HG02571 (cell line): ENCODE measurements around the gene PRPS2.

Source experiments
- ATAC-seq: cut with Tn5 transposase; IDR thresholded peaks from one replicate; pipeline ENCODE4 v1.9.1; 2021; ENCODE audit warnings: mild to moderate bottlenecking, moderate library complexity; ENCODE audit not compliant: unreplicated experiment

The PRPS2 gene

DNA sequence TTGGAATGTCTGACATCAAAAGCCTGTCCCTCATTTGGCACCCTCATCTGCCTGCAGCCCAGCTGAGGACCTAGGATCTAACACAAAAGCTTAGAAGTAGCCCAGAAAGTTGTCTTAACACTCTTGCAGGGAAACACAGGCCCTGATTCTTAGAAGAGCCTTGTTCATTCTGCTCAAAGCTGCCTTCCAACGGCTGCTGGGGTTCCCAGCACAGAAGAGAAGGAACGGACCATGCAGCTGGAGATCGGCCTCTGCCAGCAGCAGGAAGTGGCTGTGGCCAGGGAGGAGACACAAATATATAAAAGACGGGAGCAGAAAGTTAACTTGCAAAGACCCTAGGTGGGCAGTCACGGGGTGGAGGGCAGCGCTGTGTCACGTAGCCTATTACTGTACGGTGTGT, 20.4 kb downstream of the PRPS2 start:
- ATAC-seq: no peak

DNA sequence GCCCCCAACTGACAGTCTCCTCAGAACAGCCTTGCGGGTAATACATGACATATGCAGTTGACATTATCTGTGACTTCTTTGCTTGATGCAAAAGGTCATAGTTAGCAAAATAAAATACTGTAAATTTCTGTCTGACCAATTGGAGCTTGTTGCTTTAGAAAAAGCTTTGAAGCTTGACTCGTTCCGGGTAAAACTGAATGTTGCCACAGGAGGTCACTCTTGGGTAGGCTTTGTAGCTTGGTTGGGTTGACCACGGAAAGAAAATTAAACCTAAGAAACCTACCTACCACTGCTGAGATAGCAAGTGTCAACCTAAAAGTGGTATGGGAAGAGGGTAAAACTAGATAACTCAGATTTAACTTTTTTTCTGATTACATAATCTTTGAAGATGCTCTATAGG, 23.2 kb downstream of the PRPS2 start:
- no peak for ATAC-seq

DNA sequence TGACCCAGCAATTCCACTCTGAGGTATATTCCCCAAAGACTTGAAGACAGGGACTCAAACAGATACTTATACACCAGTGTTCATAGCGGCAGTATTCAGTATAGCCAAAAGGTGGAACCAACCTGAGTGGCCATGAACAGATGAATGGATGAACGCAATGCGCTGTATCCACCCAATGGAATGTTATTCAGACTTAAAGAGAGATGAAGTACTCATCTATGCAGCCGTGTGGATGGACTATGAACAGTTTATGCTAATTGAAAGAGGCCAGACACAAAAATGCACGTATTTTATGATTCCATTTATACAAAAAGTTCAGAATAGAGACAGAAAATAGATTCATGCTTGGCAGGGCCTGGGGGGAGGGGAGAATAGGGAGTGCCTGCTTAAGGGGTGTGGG, 26.3 kb downstream of the PRPS2 start:
- no peak for ATAC-seq

DNA sequence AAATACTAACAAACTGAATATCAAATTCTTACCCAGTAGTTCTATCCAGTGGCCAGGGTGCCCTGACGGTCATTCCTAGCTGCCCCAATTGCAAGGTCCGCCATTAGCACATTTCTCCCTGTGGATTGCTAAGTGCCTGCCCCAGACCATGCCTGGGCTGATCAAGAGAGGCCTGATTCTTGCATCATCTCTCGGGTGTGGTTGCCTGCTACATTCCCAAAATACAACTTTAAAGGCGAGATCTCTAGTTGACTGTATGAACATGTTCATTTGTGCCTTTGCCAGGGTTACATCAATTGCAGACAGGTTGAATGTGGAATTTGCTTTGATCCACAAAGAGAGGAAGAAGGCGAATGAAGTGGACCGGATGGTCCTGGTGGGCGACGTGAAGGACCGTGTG, 28.0 kb downstream of the PRPS2 start:
- no peak for ATAC-seq

DNA sequence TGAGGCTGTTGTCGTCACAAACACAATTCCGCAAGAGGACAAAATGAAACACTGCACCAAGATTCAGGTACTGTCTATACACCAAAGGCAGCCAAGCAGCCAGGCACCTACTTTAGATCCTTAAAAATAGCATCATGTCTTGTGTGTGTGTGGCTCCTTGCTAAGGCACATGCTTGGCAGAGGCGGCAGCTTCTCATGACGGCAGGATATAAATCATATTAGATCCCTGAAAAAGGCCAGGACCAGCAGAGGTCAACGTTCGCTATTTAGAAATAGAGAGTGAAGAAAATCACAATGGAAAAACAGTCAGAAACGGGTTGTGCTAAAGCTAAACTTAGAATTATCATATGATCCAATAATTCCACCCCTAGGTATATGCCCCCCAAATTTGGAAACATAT, 29.5 kb downstream of the PRPS2 start:
- ATAC-seq: no peak

DNA sequence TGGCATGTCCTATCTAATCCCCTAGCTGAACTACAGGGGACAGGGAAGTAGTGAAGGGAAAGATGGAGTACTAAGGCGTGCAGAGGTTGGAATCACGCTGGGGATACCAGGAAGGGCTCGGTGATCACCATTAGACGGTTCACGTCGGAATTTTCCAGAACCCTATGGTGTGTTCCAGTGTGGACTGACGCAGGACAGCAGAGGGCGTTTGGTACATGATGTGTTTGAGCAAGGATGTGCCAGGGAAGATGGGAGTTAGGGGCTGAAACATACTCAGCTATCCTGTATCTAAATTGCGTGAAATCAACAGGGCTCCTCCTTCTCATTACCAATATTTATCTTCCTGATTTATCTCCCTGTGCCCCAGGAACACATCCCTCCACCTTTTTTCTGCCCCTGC, 33.7 kb downstream of the PRPS2 start:
- no peak for ATAC-seq

DNA sequence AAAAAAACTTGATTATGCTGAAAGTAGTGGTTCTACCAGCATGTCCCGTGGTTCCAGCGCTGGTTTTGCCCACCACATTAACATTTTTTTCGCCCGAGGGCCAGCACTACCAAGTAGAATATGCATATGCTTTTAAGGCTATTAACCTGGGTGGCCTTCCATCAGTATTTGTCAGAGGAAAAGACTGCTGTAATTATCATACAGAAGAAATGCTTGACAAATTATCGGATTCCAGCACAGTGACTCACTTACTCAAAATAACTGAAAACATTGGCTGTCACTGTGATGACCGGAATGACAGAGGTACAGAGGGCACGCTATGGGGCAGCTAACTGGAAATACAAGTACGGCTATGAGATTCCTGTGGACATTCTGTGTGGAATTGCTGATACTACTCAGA, 34.6 kb downstream of the PRPS2 start:
- ATAC-seq: no peak

DNA sequence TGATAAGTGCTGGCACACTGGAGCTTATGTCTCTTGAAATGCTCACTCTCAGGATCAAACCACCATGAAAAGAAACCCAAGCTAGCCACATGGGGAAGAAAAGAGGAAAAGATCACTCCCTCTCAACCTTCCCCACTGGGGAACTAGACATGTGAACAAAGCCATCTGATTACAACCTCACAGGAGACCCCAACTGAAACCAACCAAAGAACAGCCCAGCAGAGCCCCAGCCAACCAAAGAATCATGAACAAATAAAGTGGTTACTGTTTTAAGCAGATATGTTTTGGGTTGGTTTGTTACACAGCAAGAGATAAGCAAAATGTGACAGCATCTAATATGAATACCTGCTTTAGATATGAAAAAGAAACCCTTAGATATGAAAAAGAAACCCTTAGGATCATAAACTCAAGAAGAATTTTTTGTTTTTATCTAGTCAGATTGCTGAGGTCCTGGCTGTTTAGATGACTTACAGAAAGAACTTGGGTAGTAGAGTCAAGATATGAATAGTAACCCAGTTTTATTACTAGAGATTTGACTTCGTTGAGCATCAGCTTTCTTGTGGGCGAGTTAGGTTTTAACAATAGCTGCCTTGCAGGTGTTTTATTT, 52.0 kb downstream of the PRPS2 start:
- ATAC-seq: peak; percentile 12

DNA sequence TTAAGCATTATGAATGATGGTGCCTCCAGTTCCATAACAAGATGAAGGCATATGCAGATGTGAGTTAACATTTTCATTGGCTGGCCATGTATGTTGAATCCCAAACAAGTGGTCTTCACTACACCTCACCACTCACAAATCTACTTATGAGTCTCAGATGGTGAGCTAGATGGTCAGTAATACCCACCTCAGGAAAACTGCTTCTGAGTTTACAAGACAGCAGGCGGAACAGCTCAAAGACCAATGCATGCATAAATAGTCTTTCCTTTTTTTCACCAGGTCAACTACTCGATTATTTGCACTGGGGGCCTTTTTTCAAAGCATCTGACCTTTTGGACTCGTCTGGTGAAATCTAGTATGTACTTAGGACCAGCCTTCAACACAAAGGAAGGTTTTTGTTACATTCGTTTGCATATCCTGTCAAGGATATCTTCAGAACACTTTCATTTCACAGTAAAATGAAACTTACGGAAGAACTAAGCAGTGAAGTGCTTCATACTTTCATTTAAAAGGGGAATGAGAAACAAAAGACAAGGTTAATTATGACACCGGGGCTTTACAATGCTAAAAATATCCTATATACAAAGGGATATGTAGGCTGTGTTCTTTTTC, 52.6 kb downstream of the PRPS2 start:
- ATAC-seq: peak; percentile 90

DNA sequence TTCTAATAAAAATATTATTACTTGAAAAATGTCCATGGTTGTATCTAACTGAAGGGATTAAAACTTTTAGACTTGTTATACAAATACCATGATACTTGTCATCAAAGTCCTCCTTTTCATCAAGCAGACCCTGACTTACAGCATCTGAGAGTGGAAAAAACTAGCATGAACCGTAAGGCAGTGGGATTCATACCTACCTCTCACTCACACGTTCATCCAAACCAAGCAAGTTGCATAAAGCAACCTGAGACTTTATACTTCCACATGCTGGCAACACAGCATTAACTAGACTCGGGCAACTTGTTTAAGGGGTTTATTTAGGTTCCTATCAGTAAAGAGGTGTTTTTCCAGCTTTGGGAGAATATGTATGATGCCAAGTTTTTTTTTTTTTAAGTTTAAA, 53.1 kb downstream of the PRPS2 start:
- ATAC-seq: peak; percentile 29

DNA sequence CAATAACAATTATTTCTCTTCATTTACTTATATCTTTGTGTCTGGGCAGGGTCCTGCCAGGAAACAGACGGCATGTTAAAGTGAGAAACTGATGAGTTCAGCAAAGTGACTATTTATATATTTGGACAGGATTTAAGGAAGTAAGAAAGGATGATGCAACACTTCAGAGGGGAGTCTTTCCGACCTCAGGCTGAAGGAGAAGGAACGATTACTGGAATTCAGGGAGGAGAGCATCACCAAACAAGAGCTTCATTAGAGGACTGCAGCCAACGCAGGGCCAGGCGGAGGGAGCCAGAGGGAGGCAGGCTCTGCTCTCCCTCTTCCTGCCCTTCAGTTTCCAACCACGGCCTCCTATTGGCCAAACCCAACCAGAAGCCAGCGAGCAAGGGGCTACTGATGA, 74.1 kb downstream of the PRPS2 start:
- no peak for ATAC-seq

DNA sequence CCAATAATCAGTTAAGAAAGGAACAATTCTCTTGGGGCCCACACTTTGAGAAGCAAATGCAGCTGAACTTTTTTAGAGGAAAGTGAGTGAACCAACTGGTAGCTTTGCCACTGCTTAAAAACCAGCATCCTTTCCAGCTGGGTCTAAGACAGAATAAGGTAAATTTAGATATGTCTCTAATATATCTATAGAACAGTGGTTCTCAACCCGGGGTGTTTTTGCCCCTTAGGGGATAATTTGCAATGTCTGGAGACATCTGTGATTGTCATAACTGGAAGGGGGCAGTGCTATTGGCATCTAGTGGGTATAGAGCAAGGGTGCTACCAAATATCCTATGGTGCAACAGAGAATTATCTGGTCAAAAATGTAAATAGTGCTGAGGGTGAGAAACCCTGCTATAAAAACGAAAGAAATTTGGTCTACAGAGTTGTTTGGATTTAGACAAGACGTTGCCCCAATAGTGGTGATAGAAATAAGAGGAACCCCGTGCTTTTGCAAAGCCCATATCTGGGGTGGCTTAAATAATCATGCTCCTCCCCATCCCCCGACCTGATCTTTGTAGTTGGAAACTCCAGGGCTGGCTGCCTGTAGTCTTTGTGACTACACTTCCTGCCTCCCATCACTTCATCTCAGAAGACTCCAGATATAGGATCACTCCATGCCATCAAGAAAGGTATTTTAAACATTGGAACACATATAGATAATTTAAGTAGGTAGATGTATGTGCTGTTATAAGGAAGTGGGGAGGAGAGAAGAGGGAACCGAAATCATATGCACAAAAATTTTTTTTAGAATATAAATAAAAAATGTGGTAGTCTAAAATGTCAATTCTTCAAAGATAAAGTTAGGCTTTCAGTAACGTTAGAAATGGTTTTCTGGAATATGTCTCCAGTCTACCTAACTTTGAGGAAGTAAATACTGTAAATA, 75.5 kb downstream of the PRPS2 start, which contains the start of gene TLR7:
Gene TLR7 (plus strand): TSS at position 622 of the 927 bp plus-strand sequence. CDS start 507 bp downstream, outside the sequence.
- no peak for ATAC-seq

DNA sequence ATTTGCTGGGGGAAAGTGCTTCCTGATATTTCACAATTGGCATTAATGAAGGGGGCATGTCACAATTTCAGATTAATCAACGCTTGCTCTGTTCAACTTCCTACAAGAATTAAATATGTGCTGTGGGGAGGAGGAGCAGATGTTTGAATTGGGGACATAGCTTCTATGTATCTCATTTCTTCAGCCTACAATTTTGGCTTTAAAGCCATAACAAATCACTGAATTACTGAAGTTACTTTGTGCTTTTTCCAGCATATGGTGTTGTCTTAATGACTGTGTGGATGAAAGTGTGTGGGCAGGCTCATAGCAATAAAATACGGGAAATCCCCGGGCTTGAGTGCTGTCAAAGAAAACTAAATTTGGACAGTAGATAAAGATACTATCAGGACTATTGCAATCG, 76.5 kb downstream of the PRPS2 start:
- ATAC-seq: no peak

DNA sequence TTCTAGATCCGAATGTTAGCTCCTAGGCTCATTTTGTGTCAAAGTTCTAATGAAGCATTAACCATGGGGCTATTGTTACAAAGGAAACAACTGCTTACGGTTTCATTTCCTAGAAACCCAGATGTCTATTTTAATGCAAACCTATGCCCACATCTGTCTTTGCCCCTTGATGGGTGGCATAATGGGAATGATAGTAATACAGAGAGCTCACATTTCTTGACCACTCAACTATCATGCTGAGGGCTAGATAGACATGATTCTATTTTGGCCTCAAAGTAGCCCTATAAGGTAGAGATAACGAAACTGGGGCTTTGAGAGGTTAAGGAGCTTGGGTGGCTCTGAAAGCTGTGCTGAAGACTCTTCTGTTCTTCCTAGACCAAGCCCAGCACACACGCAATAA, 77.5 kb downstream of the PRPS2 start:
- no peak for ATAC-seq

DNA sequence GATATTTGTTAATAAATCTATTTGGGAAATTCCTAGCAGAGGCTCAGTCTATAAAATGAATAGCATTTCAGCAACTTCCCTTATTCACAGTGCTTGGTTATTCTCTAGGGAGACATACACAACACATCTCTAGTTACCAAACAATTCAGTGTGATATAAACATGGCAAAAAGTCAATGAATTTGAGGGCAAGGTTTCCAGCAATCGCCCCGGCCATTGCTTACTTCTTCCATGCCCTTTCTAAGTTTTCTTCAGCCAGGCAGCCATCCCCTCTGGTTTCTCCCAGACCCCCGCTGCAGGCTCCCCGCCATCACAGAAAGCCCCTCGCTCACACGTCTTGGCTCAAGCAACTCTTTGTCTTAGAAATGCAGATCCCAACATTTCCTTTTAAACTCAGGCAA, 80.0 kb downstream of the PRPS2 start:
- ATAC-seq: no peak

DNA sequence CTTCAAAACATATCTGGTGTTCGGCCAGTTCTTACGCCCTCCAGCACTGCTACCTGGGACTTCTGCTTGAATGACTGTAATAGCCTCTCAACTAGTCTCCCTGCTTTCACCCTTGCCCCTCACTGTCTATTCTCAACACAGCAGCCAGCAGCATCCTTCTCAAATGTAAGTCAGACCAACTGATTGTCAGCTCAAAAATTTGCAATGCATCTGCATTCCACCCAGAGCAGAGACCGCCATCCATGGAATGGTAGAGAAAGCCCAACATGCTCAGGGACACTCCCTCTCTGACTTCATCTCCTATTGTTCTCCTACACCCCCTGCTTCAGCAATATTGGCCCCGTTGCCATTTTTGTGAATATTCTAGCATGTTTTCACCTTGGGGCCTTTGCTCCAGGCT, 81.5 kb downstream of the PRPS2 start:
- no peak for ATAC-seq
